Testis (tissue), 3 donors: ENCODE measurements around the gene NCAM1. TPM values are rescaled to one million over a fixed set of nuclear protein-coding genes. Genes with fewer than 3 reads are reported as not detected.

Experiments
- DNase-seq: peaks from one replicate; pipeline ENCODE4 v3.0.0-alpha.2; 2019
- H3K27ac ChIP-seq, 2 donors: fragments of 200-600 bp; sonication (generic); one replicate each; pipeline ENCODE4 v1.5.1; 2019
- H3K27me3 ChIP-seq: fragments of 200-600 bp; sonication (generic); one replicate; pipeline ENCODE4 v1.5.1; 2019
- H3K36me3 ChIP-seq: fragments of 200-600 bp; sonication (generic); one replicate; pipeline ENCODE4 v1.5.1; 2017; ENCODE audit warnings: low read depth; ENCODE audit errors: missing control alignments
- H3K4me1 ChIP-seq: fragments of 200-600 bp; sonication (generic); one replicate; pipeline ENCODE4 v1.5.1; 2019
- H3K4me3 ChIP-seq, 2 donors: fragments of 200-600 bp; sonication (generic); one replicate each; pipeline ENCODE4 v1.5.1; 2017 to 2019
- H3K9me3 ChIP-seq: fragments of 200-600 bp; sonication (generic); one replicate; pipeline ENCODE4 v1.5.1; 2017
- POLR2A ChIP-seq: fragments of 450-650 bp; IDR thresholded peaks from one replicate; pipeline ENCODE4 v1.6.1; 2017; ENCODE audit warnings: antibody characterized with exemption, mild to moderate bottlenecking, moderate library complexity
- WGBS, 2 donors: methylation state at CpG; one replicate each; pipeline ENCODE4 v1.1.5; 2018; 5-methylcytosine and 5-hydroxymethylcytosine counted together
- intact Hi-C: fragments of 100-400 bp; cut with DNase I; formaldehyde crosslinking; loops from one replicate; pipeline ENCODE4 v1.15.1; 2023; ENCODE audit warnings: low total_unique reads
- polyA plus RNA-seq: library from polyadenylated mRNA; stranded (reverse); fragments of 350-450 nt; fragmentation: Illumina TruSeq; extraction: RNeasy Lipid Tissue Mini Kit (QIAGEN cat#74804); gene quantifications from one replicate; pipeline ENCODE4 v1.2.3, GENCODE V29; 2014; ENCODE audit warnings: low read depth, low replicate concordance; ENCODE audit not compliant: insufficient read depth
- total RNA-seq, 2 donors: library from RNA; depleted of rRNA; stranded (reverse); fragments of >200 nt; gene quantifications; one replicate each; pipeline ENCODE4 v1.2.3, GENCODE V29; 2016
- TF ChIP-seq, protein P1 (sequence below), 3 experiments: fragments of 450-650 bp in 2 of 3; fragments of 200-600 bp in 1 of 3; sonication (generic) in 1 of 3; IDR thresholded peaks; one replicate each; pipeline ENCODE4 v1.5.1; 2016 to 2019; ENCODE audit warnings: antibody characterized with exemption in 3 of 3, mild to moderate bottlenecking in 2 of 3, moderate library complexity in 1 of 3

Gene NCAM1
- total and polyA plus RNA-seq, 3 donors from 2014 or later: 12.3 to 33.3 (median 13.8) TPM

DNA sequence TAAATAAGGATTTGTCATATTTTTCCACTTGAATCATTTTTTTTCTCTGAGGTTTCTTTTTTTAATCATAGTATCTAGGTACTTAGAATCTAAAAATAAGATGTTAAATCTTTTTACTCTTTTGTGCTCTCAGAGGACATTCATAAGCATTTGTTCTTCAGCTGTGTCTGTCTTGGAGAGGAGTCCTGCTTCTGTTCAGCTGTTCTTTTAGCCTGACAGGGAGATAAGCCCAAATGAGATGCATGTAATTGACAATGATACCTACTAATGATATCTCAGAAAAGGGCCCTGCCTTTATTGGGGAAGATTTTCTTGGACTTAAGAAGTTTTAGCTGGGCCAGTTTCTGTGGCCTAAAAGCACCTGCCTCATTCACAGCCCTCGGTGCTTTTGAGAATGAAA lies 156.9 kb downstream of the NCAM1 start:
- H3K4me3 ChIP-seq: no peak overlapping the region
- no peaks in the 10 kb centered on the region for H3K27me3 ChIP-seq
- no peaks in the 10 kb centered on the region for H3K36me3 ChIP-seq
- 75 to 93% methylated on average over 1 of the region's 1 CpG for WGBS, 2 donors
- intact Hi-C loops: no loop called here
- DNase-seq: no peak
- H3K9me3 ChIP-seq: no peaks in the 10 kb centered on the region
- H3K27ac ChIP-seq: no peak overlapping the region
- TF ChIP-seq, protein P1, sequence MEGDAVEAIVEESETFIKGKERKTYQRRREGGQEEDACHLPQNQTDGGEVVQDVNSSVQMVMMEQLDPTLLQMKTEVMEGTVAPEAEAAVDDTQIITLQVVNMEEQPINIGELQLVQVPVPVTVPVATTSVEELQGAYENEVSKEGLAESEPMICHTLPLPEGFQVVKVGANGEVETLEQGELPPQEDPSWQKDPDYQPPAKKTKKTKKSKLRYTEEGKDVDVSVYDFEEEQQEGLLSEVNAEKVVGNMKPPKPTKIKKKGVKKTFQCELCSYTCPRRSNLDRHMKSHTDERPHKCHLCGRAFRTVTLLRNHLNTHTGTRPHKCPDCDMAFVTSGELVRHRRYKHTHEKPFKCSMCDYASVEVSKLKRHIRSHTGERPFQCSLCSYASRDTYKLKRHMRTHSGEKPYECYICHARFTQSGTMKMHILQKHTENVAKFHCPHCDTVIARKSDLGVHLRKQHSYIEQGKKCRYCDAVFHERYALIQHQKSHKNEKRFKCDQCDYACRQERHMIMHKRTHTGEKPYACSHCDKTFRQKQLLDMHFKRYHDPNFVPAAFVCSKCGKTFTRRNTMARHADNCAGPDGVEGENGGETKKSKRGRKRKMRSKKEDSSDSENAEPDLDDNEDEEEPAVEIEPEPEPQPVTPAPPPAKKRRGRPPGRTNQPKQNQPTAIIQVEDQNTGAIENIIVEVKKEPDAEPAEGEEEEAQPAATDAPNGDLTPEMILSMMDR (IDR thresholded peaks at IDR 0.05): no peak
- no peak for TF ChIP-seq POLR2A
- H3K4me1 ChIP-seq: no peaks in the 10 kb centered on the region

DNA sequence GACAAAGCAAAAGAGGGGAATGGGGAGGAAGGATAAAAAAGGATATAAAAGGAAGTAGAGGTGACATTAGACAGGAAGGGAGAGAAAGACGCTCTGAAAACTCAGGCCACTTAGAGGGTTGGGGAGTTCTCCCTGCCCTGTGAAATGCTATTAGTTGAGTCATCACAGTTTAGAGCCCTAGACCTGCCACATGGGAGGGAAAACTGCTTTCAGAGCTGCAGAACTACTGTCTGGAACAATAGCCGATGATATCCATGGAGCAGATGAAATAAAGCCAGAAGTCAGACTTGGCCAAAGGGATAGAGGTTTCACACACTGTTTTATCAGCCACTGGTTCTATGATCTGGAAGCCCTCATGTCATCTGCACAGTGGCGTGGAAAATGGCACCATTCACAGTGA lies 157.9 kb downstream of the NCAM1 start:
- Histone ChIP-seq H3K27me3 (no peaks in the 10 kb centered on the region), H3K9me3 (no peaks in the 10 kb centered on the region), H3K27ac (no peak overlapping the region), H3K36me3 (no peaks in the 10 kb centered on the region), H3K4me3 (no peak overlapping the region), H3K4me1 (no peaks in the 10 kb centered on the region)
- no peak for DNase-seq
- intact Hi-C loops: no loop called here
- TF ChIP-seq POLR2A: no peak
- TF ChIP-seq, protein P1 (IDR thresholded peaks at IDR 0.05): no peak
- WGBS, 2 donors: 65 to 71% methylated on average over 3 of the region's 3 CpGs

DNA sequence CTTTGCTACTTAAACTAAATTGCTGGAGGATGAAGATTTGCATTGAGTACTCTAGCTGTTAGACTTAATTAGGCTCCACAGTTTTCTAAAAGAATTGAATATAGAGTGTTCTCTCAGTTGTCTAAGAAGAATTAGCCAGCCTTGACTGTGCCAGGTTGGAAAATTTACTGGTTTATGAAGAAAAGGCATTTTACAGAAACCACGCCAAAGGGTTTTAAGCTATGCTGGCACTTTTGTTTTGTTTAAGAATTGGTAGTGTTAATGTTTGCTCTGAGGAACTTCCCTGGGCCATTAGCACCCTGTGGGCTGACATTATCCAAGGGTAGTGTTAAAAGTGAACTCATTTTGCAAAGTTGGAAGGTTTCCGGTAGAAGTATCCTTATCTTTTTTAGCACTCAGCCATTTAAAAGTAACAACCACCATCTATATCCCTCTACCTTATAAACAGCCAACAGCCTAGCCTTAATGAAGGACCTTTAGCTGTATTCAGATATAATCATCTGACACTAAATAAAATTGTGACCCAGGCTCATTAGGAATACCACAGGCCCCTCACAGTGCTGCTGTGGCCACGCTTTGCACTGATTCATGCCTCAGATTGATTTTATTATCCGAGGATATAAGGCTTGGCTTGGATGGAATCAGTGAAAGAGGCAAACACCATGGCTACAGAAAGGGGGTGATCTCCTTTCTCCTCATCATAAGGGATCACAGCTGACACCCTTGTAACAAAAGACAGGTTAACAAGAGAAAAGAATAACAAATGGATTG lies 158.9 kb downstream of the NCAM1 start:
- DNase-seq: no peak
- 89 to 94% methylated on average over 4 of the region's 4 CpGs for WGBS, 2 donors
- intact Hi-C loops: no loop called here
- Histone ChIP-seq H3K9me3 (no peaks in the 10 kb centered on the region), H3K36me3 (no peaks in the 10 kb centered on the region), H3K4me3 (no peak overlapping the region), H3K27ac (no peak overlapping the region), H3K4me1 (no peaks in the 10 kb centered on the region), H3K27me3 (no peaks in the 10 kb centered on the region)
- TF ChIP-seq, protein P1 (IDR thresholded peaks at IDR 0.05): no peak
- TF ChIP-seq POLR2A: no peak

DNA sequence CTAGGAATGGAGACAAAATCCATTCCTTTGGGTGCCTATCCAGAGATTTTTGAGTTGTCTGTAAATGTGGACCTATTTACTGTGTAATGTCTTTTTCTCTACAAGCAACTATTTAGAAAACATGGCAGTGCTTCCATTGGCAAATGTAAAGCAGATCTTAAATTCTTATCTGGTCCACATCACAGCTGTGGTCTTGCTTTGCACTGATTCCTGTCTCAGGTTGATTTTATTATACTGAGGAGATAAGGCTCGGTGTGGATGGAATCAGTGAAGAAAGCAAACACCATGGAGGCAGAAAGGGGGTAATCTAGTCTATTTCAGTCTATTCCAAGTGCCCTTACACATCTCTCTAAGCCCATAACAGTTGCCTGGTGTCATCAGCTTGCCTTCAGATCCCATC lies 160.5 kb downstream of the NCAM1 start:
- intact Hi-C loops: no loop called here
- H3K4me3 ChIP-seq: no peak overlapping the region
- no peak for DNase-seq
- peaks cover 2% of the 10 kb centered on the region for H3K4me1 ChIP-seq
- no peaks in the 10 kb centered on the region for H3K9me3 ChIP-seq
- H3K27me3 ChIP-seq: no peaks in the 10 kb centered on the region
- TF ChIP-seq, protein P1 (IDR thresholded peaks at IDR 0.05): no peak
- no peak for TF ChIP-seq POLR2A
- 73 to 80% methylated on average over 1 of the region's 1 CpG for WGBS, 2 donors
- H3K27ac ChIP-seq: no peak overlapping the region
- H3K36me3 ChIP-seq: no peaks in the 10 kb centered on the region

DNA sequence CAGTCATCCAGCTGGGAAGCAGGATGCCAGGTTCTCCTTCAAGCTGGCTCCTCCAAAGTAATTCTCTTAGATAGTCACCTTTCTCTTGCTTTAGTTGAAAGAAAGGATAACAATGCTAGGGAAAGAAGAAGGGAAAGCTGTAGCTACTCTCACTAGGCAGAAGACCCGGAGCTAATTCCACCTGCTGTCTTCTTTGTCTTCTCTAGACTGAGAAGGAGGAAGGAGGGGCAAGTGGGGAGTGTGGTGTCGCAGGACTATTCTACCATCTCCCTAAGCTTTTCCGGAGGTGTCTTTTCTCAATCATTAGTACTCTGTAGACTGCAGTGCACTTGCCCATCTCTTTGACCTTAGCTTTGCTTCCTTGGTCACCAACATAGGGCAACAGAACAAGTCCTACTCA lies 162.8 kb downstream of the NCAM1 start:
- H3K4me1 ChIP-seq: peaks cover 8% of the 10 kb centered on the region
- no peaks in the 10 kb centered on the region for H3K36me3 ChIP-seq
- H3K27me3 ChIP-seq: no peaks in the 10 kb centered on the region
- H3K27ac ChIP-seq: no peak overlapping the region
- TF ChIP-seq, protein P1 (IDR thresholded peaks at IDR 0.05): no peak
- TF ChIP-seq POLR2A: no peak
- H3K4me3 ChIP-seq: no peak overlapping the region
- intact Hi-C loops: no loop called here
- DNase-seq: no peak
- WGBS, 2 donors: 80 to 93% methylated on average over 3 of the region's 3 CpGs
- H3K9me3 ChIP-seq: no peaks in the 10 kb centered on the region
